K562 (cell line): ENCODE data around the gene CPPED1.

Experiments used
- BHLHE40 ChIP-seq: IDR thresholded peaks from 2 replicates; pipeline ENCODE4 v1.6.1; 2011; ENCODE audit warnings: low read length, improper control_type of control experiment
- EZH2 ChIP-seq: IDR thresholded peaks from 2 replicates; pipeline ENCODE4 v1.6.1; 2012; ENCODE audit warnings: low read depth, mild to moderate bottlenecking, inconsistent platforms, low read length, borderline replicate concordance
- TAF1 ChIP-seq: IDR thresholded peaks from 2 replicates; pipeline ENCODE4 v1.6.1; 2011; ENCODE audit warnings: mild to moderate bottlenecking, low read length, moderate library complexity; ENCODE audit not compliant: insufficient read depth, control insufficient read depth, severe bottlenecking; ENCODE audit errors: extremely low read depth
- ZEB2 ChIP-seq: fragments of 450-650 bp; IDR thresholded peaks from 2 replicates; pipeline ENCODE4 v1.6.1; 2016
- ZNF311 ChIP-seq: fragments of 250-450 bp; sonication (Bioruptor Pico); IDR thresholded peaks from 2 replicates; pipeline ENCODE4 v1.4.0; 2020; ENCODE audit warnings: mild to moderate bottlenecking, moderate library complexity
- TF ChIP-seq, protein P1 (sequence below), 3 experiments: IDR thresholded peaks in 2 of 3; conservative IDR thresholded peaks in 1 of 3; 2 replicates each; pipeline ENCODE4 v1.5.1; 2011 to 2012; ENCODE audit warnings: low read length in 3 of 3, mild to moderate bottlenecking in 3 of 3, control low read depth in 2 of 3, improper control_type of control experiment in 1 of 3, inconsistent platforms in 1 of 3, low read depth in 1 of 3, mixed read lengths in 1 of 3, moderate library complexity in 1 of 3; ENCODE audit not compliant: insufficient read depth in 2 of 3

DNA sequence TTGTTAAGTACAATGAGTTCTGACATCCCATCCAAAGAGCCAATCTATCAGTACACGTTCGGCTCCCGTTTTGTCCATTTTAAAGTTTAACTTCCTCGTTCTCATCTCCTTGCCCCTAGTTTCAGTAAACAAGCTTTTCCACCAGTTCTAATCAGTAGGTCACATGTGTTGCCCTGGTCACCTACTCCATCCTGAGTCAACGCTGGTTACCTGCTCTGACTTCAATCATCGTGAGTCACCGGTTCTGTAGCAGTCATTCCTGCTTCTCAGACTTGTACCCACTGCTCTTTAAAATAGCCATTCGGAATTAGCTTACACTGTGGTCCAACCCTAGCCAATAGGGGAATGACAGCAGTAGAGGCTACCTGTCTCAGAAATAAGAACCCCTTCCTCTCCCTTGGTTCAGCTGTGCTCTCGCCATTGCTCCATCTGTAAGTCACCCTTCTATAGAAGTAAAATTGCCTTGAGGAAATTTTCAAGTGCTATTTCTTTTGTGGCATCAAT is 191.0 kb downstream of the CPPED1 start:
- TF ChIP-seq, protein P1, sequence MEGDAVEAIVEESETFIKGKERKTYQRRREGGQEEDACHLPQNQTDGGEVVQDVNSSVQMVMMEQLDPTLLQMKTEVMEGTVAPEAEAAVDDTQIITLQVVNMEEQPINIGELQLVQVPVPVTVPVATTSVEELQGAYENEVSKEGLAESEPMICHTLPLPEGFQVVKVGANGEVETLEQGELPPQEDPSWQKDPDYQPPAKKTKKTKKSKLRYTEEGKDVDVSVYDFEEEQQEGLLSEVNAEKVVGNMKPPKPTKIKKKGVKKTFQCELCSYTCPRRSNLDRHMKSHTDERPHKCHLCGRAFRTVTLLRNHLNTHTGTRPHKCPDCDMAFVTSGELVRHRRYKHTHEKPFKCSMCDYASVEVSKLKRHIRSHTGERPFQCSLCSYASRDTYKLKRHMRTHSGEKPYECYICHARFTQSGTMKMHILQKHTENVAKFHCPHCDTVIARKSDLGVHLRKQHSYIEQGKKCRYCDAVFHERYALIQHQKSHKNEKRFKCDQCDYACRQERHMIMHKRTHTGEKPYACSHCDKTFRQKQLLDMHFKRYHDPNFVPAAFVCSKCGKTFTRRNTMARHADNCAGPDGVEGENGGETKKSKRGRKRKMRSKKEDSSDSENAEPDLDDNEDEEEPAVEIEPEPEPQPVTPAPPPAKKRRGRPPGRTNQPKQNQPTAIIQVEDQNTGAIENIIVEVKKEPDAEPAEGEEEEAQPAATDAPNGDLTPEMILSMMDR (IDR thresholded peaks at IDR 0.05 in 2 of 3, conservative IDR thresholded peaks at IDR 0.05 in 1 of 3; ENCODE audit: insufficient read depth in 2 of 3, low read depth in 1 of 3, low read length in 3 of 3): no peak
- TF ChIP-seq ZNF311 (CRISPR knock-in tag): no peak
- TF ChIP-seq ZEB2: peak; percentile 97
- no peak for TF ChIP-seq EZH2
- no peak for TF ChIP-seq TAF1
- no peak for TF ChIP-seq BHLHE40
